Measurements from ENCODE around the gene TMEM80.

- TF ChIP-seq, protein P1, sequence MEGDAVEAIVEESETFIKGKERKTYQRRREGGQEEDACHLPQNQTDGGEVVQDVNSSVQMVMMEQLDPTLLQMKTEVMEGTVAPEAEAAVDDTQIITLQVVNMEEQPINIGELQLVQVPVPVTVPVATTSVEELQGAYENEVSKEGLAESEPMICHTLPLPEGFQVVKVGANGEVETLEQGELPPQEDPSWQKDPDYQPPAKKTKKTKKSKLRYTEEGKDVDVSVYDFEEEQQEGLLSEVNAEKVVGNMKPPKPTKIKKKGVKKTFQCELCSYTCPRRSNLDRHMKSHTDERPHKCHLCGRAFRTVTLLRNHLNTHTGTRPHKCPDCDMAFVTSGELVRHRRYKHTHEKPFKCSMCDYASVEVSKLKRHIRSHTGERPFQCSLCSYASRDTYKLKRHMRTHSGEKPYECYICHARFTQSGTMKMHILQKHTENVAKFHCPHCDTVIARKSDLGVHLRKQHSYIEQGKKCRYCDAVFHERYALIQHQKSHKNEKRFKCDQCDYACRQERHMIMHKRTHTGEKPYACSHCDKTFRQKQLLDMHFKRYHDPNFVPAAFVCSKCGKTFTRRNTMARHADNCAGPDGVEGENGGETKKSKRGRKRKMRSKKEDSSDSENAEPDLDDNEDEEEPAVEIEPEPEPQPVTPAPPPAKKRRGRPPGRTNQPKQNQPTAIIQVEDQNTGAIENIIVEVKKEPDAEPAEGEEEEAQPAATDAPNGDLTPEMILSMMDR (IDR thresholded peaks at IDR 0.05), result no peak
- no peak for TF ChIP-seq POLR2AphosphoS5 (IDR thresholded peaks at IDR 0.05; ENCODE audit: insufficient read depth in 1 of 2, low read depth in 1 of 2)
- TF ChIP-seq POLR2A (IDR thresholded peaks at IDR 0.05), result no peak
Measured at GRCh38 chr11:655036-655726, 40.4 kb upstream of the TMEM80 start.

All from vagina (tissue), 2 donors.